Measurements from ENCODE around the gene AKAP13. TPM values are rescaled to one million over a fixed set of nuclear protein-coding genes. Genes with fewer than 3 reads are reported as not detected.

AKAP13 gene
- polyA plus RNA-seq, 2 of the 4 experiments (the other 2 are of a cell fraction) = 20.4 to 28.8 TPM

DNA sequence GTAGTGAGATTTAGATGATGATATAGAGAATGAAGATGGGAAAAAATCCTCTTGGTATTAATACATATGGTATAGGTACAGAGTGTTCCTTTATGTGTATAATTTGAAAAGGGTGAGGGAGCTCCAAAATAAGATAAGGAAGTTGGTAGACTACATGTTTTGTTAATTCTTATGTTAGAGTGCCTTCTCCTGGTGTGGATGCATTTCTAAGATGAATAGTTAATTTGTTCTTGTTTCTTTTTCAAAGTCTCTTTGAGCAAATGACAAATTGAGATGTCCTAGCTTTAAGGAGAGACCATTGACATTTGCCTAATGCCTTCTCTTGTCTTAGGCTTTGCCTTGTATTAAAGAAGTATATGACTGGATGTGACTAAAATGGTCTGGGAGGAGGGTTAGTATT lies 34.1 kb downstream of the AKAP13 start:
- H3K4me3 ChIP-seq = no peak overlapping the region; the same call in 2 of the 3 replicates
- H3K4me2 ChIP-seq = peak overlapping the region; percentile 77
- H3K27ac ChIP-seq = peak overlapping the region; percentile 80 to 81
- H3K4me1 ChIP-seq = peaks cover 72% of the 10 kb centered on the region
- FAIRE-seq (peak; percentile 98), ATAC-seq (peak in 1 of 2 experiments; percentile 8; a peak in 2 of 6 replicates), DNase-seq (ENCODE audit: low read depth in 1 of 2, low spot score in 1 of 2) (peak in 1 of 2 experiments; percentile 52)
- H3K9me3 ChIP-seq = no peaks in the 10 kb centered on the region
- CTCF ChIA-PET = interaction anchor here (0.6 to 15.1 kb wide), 39 partner anchors 9 to 189 kb away, joined by 3 to 247 read pairs (median 6); partner anchors contain the start of gene AKAP13
- TF ChIP-seq HOXA7 (CRISPR knock-in tag; IDR thresholded peaks at IDR 0.05) = 0 out of 2 replicates have a peak, but pooled peaks have one; percentile 45
- peak; percentile 85 for TF ChIP-seq SMC3 (IDR thresholded peaks at IDR 0.05)
- TF ChIP-seq, protein P1, sequence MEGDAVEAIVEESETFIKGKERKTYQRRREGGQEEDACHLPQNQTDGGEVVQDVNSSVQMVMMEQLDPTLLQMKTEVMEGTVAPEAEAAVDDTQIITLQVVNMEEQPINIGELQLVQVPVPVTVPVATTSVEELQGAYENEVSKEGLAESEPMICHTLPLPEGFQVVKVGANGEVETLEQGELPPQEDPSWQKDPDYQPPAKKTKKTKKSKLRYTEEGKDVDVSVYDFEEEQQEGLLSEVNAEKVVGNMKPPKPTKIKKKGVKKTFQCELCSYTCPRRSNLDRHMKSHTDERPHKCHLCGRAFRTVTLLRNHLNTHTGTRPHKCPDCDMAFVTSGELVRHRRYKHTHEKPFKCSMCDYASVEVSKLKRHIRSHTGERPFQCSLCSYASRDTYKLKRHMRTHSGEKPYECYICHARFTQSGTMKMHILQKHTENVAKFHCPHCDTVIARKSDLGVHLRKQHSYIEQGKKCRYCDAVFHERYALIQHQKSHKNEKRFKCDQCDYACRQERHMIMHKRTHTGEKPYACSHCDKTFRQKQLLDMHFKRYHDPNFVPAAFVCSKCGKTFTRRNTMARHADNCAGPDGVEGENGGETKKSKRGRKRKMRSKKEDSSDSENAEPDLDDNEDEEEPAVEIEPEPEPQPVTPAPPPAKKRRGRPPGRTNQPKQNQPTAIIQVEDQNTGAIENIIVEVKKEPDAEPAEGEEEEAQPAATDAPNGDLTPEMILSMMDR (IDR thresholded peaks at IDR 0.05) = peak; percentile 61
- no peak for TF ChIP-seq NR3C1 (IDR thresholded peaks at IDR 0.05)
- TF ChIP-seq RAD21 (conservative IDR thresholded peaks at IDR 0.05 in 1 of 2, IDR thresholded peaks at IDR 0.05 in 1 of 2) = peak; percentile 78 to 85
- POLR2A ChIA-PET = interaction anchor here (3.3 to 4.6 kb wide), 2 partner anchors 35 to 84 kb away, joined by 24 to 34 read pairs; partner anchors contain the start of gene AKAP13

DNA sequence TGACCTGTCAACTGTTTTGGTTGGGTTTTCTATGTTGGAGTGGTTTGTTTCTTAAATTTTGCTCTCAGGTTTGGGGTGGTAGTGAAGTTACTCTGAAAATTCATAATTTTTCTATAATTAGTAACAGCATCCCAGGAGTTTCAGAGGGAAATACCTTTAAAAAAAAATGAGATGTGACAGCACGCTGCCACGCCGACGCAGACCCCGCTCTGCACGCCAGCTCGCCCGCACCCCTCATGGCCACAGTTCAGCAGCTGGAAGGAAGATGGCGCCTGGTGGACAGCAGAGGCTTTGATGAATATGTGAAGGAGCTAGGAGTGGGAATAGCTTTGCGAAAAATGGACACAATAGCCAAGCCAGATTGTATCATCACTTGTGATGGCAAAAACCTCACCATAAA lies 34.6 kb downstream of the AKAP13 start:
- no peak for DNase-seq (ENCODE audit: low read depth in 1 of 2, low spot score in 1 of 2)
- ATAC-seq = no peak
- no peak for TF ChIP-seq TP53 (CRISPR knock-in tag; IDR thresholded peaks at IDR 0.05)
- no peak for TF ChIP-seq POLR2AphosphoS2 (conservative IDR thresholded peaks at IDR 0.05; ENCODE audit: low read length)
- TF ChIP-seq EHF (CRISPR knock-in tag; IDR thresholded peaks at IDR 0.05) = no peak
- TF ChIP-seq, protein P2, sequence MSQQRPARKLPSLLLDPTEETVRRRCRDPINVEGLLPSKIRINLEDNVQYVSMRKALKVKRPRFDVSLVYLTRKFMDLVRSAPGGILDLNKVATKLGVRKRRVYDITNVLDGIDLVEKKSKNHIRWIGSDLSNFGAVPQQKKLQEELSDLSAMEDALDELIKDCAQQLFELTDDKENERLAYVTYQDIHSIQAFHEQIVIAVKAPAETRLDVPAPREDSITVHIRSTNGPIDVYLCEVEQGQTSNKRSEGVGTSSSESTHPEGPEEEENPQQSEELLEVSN (IDR thresholded peaks at IDR 0.05; ENCODE audit: borderline replicate concordance, low read depth) = no peak
- no peak for TF ChIP-seq HEYL (CRISPR knock-in tag; IDR thresholded peaks at IDR 0.05)
- no peak for TF ChIP-seq ZNF302 (CRISPR knock-in tag; IDR thresholded peaks at IDR 0.05)
- no peak for TF ChIP-seq JUNB (IDR thresholded peaks at IDR 0.05)
- CTCF ChIA-PET = interaction anchor here (0.6 to 15.1 kb wide), 25 partner anchors 9 to 1977 kb away, joined by 3 to 247 read pairs (median 10); partner anchors contain the start of gene AKAP13
- H3K4me3 ChIP-seq = no peak overlapping the region
- no peaks in the 10 kb centered on the region for H3K9me3 ChIP-seq
- 94% methylated on average over 10 of the region's 10 CpGs for WGBS (ENCODE audit: missing lambda C conversion rate)
- H3K4me1 ChIP-seq = peaks cover 72% of the 10 kb centered on the region
- H3K4me2 ChIP-seq = peak overlapping the region; percentile 77
- FAIRE-seq = no peak
- POLR2A ChIA-PET = interaction anchor here (3.3 to 4.6 kb wide), 2 partner anchors 35 to 85 kb away, joined by 24 to 34 read pairs; partner anchors contain the start of gene AKAP13
- H3K27ac ChIP-seq = peak overlapping the region; percentile 80 to 81; a peak in 5 of 6 replicates

DNA sequence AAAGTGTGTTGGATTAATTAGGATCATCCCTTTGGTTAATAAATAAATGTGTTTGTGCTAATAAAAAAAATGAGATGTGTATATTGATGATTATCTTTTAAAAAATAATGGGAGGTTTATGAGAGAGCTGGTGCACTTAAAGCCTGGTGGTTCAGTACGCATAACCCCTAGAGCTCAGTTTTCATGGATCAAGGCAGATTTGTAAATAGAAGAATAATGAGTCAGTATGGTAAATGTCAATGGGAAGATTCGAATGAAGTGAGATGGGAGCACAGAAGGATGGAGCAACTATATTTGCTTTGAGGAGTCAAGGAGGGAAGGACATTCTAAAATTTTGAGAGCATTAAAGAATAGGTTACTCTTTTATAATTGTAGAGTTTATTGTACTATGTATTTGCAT lies 35.4 kb downstream of the AKAP13 start:
- H3K4me3 ChIP-seq = no peak overlapping the region
- no peaks in the 10 kb centered on the region for H3K9me3 ChIP-seq
- peaks cover 74% of the 10 kb centered on the region for H3K4me1 ChIP-seq
- peak in 1 of 2 experiments; percentile 53; a peak in 2 of 6 replicates for ATAC-seq
- 4% methylated on average over 2 of the region's 2 CpGs for WGBS (ENCODE audit: missing lambda C conversion rate)
- no peak for FAIRE-seq
- ChIA-PET CTCF (interaction anchor here (0.5 to 15.1 kb wide), 16 partner anchors 8 to 1978 kb away, joined by 3 to 247 read pairs (median 16); no protein-coding TSS in a partner anchor), POLR2A (interaction anchor here (0.7 to 4.6 kb wide), 2 partner anchors 36 to 196 kb away, joined by 4 to 34 read pairs; partner anchors contain the start of gene AKAP13)
- peak overlapping the region; percentile 77 for H3K4me2 ChIP-seq
- TF ChIP-seq FOSL2 (IDR thresholded peaks at IDR 0.05) = no peak
- peak; percentile 42; the same call in 1 of the 2 replicates for TF ChIP-seq FOSL2 (CRISPR knock-in tag; IDR thresholded peaks at IDR 0.05)
- TF ChIP-seq, protein P3, sequence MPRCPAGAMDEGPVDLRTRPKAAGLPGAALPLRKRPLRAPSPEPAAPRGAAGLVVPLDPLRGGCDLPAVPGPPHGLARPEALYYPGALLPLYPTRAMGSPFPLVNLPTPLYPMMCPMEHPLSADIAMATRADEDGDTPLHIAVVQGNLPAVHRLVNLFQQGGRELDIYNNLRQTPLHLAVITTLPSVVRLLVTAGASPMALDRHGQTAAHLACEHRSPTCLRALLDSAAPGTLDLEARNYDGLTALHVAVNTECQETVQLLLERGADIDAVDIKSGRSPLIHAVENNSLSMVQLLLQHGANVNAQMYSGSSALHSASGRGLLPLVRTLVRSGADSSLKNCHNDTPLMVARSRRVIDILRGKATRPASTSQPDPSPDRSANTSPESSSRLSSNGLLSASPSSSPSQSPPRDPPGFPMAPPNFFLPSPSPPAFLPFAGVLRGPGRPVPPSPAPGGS (IDR thresholded peaks at IDR 0.05) = no peak
- H3K27ac ChIP-seq = peak overlapping the region; percentile 65 to 81; a peak in 5 of 6 replicates
- peak in 1 of 2 experiments; percentile 40 for DNase-seq (ENCODE audit: low read depth in 1 of 2, low spot score in 1 of 2)

DNA sequence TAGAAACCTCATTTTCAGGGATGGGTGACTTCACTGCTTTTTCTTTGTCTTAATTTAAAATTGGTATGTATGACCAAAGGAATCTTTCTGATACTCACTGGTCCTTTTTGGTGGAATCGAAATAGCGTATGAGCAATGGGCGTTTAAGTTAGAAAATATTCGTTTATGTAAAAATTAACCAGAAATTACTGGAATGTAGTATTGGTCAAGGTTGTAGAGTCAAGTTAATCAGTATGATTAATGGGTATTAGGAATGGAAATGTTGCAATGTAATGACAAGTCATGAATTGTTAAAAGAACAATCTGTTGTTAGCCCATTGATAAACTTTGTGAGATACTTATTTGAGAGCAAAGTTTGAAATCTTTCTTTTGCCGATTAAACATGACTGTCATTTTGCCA lies 36.9 kb downstream of the AKAP13 start:
- CTCF ChIA-PET = interaction anchor here (1.0 to 15.1 kb wide), 5 partner anchors 14 to 121 kb away, joined by 3 to 247 read pairs (median 7); no protein-coding TSS in a partner anchor
- TF ChIP-seq, protein P4, sequence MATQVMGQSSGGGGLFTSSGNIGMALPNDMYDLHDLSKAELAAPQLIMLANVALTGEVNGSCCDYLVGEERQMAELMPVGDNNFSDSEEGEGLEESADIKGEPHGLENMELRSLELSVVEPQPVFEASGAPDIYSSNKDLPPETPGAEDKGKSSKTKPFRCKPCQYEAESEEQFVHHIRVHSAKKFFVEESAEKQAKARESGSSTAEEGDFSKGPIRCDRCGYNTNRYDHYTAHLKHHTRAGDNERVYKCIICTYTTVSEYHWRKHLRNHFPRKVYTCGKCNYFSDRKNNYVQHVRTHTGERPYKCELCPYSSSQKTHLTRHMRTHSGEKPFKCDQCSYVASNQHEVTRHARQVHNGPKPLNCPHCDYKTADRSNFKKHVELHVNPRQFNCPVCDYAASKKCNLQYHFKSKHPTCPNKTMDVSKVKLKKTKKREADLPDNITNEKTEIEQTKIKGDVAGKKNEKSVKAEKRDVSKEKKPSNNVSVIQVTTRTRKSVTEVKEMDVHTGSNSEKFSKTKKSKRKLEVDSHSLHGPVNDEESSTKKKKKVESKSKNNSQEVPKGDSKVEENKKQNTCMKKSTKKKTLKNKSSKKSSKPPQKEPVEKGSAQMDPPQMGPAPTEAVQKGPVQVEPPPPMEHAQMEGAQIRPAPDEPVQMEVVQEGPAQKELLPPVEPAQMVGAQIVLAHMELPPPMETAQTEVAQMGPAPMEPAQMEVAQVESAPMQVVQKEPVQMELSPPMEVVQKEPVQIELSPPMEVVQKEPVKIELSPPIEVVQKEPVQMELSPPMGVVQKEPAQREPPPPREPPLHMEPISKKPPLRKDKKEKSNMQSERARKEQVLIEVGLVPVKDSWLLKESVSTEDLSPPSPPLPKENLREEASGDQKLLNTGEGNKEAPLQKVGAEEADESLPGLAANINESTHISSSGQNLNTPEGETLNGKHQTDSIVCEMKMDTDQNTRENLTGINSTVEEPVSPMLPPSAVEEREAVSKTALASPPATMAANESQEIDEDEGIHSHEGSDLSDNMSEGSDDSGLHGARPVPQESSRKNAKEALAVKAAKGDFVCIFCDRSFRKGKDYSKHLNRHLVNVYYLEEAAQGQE (IDR thresholded peaks at IDR 0.05) = no peak
- 0 out of 2 replicates have a peak, but pooled peaks have one; percentile 49 for TF ChIP-seq NFE2L2 (conservative IDR thresholded peaks at IDR 0.05; ENCODE audit: low read length)
- DNase-seq (ENCODE audit: low read depth in 1 of 2, low spot score in 1 of 2) (no peak), FAIRE-seq (no peak), ATAC-seq (no peak)
- Histone ChIP-seq H3K27ac (peak overlapping the region in 1 of 2 experiments; percentile 81; a peak in 1 of 6 replicates), H3K4me2 (peak overlapping the region; percentile 77; the same call in 1 of the 3 replicates), H3K9me3 (no peaks in the 10 kb centered on the region), H3K4me3 (no peak overlapping the region), H3K4me1 (peaks cover 80% of the 10 kb centered on the region)
- WGBS (ENCODE audit: missing lambda C conversion rate) = 90% methylated on average over 5 of the region's 5 CpGs
- POLR2A ChIA-PET = no interaction called here
